RWPE1 (cell line): ENCODE measurements around the gene TOMM7.

Source experiments
- CTCF ChIA-PET: fragments of 350-600 bp; sonication (Branson Sonifier 250); formaldehyde crosslinking; extraction: SDS; loops from one replicate; lab custom pipeline; 2021; lab: Yijun Ruan, JAX
- POLR2A ChIA-PET: fragments of 400-600 bp; formaldehyde crosslinking; extraction: SDS; loops from one replicate; lab custom pipeline; 2020; ENCODE audit warnings: antibody characterized with exemption; ENCODE audit not compliant: low non-redundant PET; lab: Yijun Ruan, JAX
- DNase-seq: peaks from one replicate; pipeline ENCODE4 v3.0.0; 2012; ENCODE audit warnings: low spot score
- H3K27ac ChIP-seq: fragments of 450-650 bp; 2 replicates; pipeline ENCODE4 v1.5.1; 2017
- TF ChIP-seq, protein P1 (sequence below): fragments of 450-650 bp; conservative IDR thresholded peaks from 2 replicates; pipeline ENCODE4 v1.5.1; 2017; ENCODE audit warnings: low read depth, mild to moderate bottlenecking

The TOMM7 gene

GRCh38 chr7:22822486-22823141, at the start of gene TOMM7:
TSS of gene TOMM7 (minus strand) at chr7:22822849. CDS start at chr7:22822779, 70 bp downstream.
- CTCF ChIA-PET: interaction anchor here (0.6 to 1.4 kb wide), 6 partner anchors 29 to 298 kb away, joined by 3 to 6 read pairs (median 4); no protein-coding TSS in a partner anchor
- TF ChIP-seq, protein P1, sequence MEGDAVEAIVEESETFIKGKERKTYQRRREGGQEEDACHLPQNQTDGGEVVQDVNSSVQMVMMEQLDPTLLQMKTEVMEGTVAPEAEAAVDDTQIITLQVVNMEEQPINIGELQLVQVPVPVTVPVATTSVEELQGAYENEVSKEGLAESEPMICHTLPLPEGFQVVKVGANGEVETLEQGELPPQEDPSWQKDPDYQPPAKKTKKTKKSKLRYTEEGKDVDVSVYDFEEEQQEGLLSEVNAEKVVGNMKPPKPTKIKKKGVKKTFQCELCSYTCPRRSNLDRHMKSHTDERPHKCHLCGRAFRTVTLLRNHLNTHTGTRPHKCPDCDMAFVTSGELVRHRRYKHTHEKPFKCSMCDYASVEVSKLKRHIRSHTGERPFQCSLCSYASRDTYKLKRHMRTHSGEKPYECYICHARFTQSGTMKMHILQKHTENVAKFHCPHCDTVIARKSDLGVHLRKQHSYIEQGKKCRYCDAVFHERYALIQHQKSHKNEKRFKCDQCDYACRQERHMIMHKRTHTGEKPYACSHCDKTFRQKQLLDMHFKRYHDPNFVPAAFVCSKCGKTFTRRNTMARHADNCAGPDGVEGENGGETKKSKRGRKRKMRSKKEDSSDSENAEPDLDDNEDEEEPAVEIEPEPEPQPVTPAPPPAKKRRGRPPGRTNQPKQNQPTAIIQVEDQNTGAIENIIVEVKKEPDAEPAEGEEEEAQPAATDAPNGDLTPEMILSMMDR: peak; percentile 48
- H3K27ac ChIP-seq: peak within 1 kb of the TSS; percentile 76
- POLR2A ChIA-PET: no interaction called here
- DNase-seq: peak; percentile 98

DNA sequence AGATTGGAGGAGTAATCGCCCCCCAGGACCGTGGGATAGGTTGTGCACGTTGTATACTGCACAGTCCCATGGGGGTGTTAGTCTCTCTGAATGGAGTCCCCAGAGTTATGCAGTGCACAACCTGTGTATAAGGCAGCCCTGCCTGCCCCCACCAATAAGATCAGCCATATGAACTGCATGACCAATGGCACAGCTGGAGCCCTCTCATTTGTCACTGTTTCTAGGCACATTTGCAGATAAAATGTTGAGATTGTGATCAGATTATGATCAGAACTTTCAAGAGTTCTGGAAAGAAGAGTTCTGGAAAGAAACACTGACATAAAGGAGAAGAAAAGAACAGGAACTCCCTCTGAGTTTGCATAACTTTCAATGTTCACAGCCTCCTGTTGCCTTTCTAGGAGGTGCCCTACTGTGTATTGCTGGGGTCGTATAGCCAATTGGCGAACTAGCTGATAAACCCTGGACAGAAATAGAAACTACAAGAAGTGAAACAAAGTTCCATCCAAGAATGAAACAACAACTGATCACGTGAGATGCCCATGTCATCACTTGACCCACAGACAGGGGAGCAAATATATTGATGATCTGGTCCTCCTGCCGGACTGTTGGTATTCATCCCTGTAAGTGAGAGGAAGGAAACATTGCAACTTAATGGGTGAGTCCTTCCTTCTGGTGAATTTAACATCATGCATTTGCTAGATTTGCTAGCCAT, 49.6 kb upstream of the TOMM7 start:
- ChIA-PET CTCF (interaction anchor here (0.6 to 0.7 kb wide), 2 partner anchors 189 to 201 kb away, joined by 3 read pairs; no protein-coding TSS in a partner anchor), POLR2A (no interaction called here)
- H3K27ac ChIP-seq: no peak overlapping the region
- no peak for DNase-seq
- TF ChIP-seq, protein P1: no peak

GRCh38 chr7:22871661-22872060, 49.0 kb upstream of the TOMM7 start:
- CTCF ChIA-PET: interaction anchor here (0.6 kb wide), 1 partner anchor 202 kb away, joined by 3 read pairs; no protein-coding TSS in a partner anchor
- POLR2A ChIA-PET: no interaction called here
- TF ChIP-seq, protein P1: no peak
- DNase-seq: no peak
- H3K27ac ChIP-seq: no peak overlapping the region

DNA sequence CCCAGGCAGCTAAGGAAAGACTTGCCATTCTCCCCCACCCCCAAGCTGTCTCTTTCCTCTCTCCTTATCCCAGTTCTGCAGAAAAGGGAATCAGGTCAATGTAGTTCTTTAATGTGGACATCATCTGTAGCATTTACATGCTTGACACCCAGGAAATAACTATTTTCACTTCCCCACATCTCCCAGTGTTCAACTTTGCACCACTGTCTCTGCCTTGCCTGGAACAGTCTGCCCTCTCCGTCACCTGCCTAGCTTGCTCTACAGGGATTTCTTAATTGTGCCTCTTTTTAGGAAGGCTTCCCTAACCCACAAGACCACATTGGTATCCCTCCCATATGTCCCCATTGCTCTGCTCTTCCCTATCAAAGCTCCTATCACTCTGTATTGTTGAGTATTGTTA, 45.9 kb upstream of the TOMM7 start:
- DNase-seq: no peak
- CTCF ChIA-PET: no interaction called here
- TF ChIP-seq, protein P1: no peak
- POLR2A ChIA-PET: no interaction called here
- no peak overlapping the region for H3K27ac ChIP-seq

DNA sequence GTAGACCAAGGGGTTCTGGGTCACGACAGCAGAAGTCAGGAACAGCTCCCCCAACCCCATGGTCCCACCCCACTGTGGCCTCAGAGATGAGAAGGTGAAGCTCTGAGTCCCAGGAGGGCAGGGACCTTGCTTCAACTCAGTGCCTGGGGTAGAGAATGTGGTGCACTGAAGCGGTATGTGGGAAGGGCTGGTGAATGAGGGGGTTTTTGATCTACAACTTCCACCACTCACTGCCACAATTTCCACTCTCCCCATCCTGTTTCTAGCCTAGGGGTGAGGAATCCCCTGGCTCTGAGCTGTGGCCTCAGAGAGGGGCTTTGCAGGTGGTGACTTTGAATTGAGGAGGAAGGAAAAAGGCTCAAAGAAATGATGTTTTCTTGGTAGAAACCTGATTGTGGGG, 44.9 kb upstream of the TOMM7 start:
- TF ChIP-seq, protein P1: no peak
- CTCF ChIA-PET: no interaction called here
- POLR2A ChIA-PET: no interaction called here

DNA sequence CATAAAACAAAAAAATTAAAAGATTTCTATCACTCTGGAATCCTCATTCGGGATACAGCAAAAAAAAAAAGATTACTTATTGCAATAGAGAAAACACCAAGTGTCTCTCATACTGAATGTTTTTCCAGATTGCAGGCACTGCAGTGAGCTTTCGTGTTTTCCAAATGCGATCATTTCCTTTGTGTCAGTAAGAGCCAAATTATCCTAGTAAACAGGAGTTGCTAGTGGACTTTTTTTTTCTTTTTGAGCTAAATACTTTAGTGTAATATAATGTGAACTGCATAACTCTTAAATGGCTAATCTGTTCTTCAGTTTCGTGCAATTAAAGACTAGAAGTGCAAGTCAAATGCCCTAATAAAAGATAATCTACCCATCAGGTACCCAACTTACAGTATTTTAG, 44.4 kb upstream of the TOMM7 start:
- ChIA-PET POLR2A (no interaction called here), CTCF (no interaction called here)
- no peak for DNase-seq
- H3K27ac ChIP-seq: no peak overlapping the region
- TF ChIP-seq, protein P1: no peak

More for the DNA sequence above, 44.9 kb upstream of the TOMM7 start:
- DNase-seq: no peak
- no peak overlapping the region for H3K27ac ChIP-seq
